HG02678 (cell line): ENCODE results near the gene CYP24A1.

Experiments used
- ATAC-seq: cut with Tn5 transposase; IDR thresholded peaks from one replicate; pipeline ENCODE4 v1.9.1; 2021; ENCODE audit warnings: mild to moderate bottlenecking, moderate library complexity; ENCODE audit not compliant: unreplicated experiment

The CYP24A1 gene

DNA sequence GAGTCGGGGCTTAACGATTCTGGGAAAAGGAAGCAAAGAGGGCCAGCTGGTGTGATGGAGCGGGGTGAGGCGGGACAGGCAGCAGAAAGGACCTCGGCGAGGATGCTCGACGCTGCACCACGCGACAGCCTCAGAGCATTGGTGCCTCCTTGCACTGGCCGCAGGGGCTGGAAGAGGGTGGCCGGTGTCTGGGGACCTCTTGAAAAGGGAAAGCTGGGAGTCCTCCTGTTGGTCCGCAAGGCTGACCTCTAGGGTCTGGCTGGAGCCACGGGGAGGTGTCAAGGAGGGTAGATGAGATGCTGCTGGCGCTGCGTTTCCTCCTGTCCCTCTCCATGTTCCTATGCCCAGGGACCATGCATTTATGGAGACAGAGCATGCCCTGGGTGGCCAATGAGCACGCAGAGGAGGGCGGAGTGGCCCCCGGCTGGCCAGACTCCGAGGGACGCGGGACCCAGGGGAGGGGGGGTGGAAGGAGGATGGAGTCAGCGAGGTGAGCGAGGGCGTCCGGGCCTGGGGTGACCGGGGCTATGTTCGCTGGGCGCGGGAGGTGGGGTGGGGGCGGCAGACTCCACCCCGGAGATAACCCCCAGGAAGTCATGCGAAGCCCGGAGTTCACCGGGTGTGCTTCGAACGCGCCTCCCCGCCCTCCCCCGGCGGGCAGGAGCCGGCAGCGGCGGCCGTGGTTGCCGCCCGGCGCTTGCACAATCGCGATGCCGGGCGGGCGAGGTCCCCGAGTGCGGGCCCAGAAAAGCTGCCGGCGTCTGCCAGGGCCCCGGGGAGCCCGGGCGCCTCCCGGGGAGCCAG, at the start of gene CYP24A1:
Gene CYP24A1 (minus strand): TSS at position 334 of the 804 bp plus-strand sequence. CDS start 407 bp downstream, outside the sequence.
- no peak for ATAC-seq

DNA sequence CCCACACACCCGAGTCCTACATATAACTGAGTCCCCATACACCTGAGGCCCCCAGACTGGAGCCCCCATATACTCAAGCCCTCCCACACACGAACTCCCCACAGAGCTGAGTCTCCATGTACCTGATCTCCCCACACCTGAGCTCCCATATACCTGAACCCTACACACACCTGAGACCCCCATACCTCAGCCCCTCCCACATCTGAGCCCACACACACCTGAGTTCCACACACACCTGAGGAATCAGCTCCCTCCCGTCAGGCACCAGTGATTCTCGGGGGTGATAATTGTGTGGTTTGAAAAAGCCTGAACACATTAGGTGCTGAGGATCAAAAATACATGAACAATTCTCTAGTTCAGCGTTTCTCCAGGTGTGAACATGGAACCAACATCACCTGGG, 49.5 kb upstream of the CYP24A1 start:
- ATAC-seq, result no peak

DNA sequence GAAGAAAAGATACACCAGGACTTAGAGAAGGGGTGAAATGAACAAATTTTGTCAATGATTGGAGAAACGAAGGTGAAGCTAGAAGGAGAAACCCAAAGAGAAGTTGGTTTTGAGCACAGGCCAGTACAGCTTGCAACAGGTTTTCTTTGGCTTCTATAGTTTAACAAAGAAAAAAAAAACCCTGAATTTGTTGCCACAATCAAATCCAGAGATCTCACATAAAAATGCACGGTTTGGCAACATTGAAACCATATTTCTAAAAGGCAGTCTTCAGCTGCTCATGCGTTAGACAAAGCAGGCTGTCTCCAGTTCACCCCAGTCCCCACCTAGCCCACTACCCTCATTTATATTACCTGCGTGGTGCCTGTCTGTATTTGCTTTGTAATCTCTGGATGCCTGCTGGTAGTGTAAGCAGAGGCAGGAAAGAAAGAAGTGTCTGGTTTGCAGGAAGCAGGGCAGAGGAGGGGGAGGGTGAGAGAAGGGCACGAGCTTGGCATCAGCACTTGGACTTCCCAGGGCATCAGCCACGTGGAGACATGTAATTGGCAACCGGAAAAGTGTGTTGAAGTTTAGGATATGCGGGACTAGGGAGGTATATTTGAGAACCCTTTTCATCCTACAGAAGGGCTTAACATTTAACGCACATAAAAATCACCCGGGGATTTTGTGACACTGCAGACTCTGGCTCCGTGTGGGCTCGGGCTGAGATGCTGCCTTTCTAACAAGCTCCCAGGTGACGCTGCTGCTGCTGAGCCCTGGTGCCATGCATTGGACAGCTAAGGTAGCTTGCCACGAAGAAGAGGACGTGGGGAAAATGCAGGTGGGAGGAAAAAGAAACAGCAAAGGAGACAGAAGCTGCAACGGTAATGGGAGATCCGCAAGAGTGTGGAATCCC, 48.5 kb upstream of the CYP24A1 start:
- ATAC-seq, result no peak

GRCh38 chr20:54221353-54221752, 47.6 kb upstream of the CYP24A1 start:
- no peak for ATAC-seq

GRCh38 chr20:54220722-54221121, 46.9 kb upstream of the CYP24A1 start:
- ATAC-seq, result no peak

GRCh38 chr20:54219751-54220426, 46.1 kb upstream of the CYP24A1 start:
- no peak for ATAC-seq

- no peak for ATAC-seq
Observed at GRCh38 chr20:54218470-54218869, 44.7 kb upstream of the CYP24A1 start.

DNA sequence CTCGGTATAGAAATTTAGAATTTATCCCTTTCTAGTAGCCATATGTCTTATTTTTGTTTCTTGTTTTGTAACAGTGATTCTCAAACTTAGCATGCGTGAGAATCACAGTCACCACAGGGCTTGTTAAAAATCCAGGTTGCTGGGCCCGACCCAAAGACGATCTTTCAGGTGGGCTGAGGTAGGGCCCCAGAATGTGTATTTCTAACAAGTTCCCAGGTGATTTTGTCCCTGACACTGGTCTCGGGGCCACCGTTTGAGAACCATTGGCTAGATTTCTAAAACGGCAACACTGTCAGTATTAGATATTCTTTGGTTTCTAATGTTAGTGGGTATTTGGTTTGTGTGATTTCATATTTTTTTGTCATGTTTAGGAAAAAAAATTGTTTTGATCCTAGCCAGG, 44.0 kb upstream of the CYP24A1 start:
- ATAC-seq, result no peak

- no peak for ATAC-seq
Observed at GRCh38 chr20:54215157-54215789, 41.5 kb upstream of the CYP24A1 start.

DNA sequence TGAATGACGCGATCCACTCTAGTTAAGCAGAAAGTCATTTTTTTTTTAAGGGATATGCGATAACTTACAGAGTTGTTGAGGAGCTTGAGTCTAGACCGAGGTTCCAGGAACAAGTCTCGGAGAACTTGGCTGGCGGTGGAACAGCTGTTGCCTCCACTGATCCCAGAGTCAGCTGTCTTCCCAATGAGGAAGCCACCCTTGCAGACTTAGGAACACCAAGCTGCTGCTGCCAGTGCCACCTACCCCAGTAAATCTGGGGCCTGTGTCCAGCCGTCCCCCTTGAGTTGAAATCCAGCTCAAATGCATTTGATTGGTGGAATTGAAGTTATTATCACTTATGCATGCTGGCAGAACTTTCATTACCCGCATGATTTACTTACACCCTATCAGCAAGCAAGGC, 40.8 kb upstream of the CYP24A1 start:
- no peak for ATAC-seq

GRCh38 chr20:54212871-54213270, 39.1 kb upstream of the CYP24A1 start:
- no peak for ATAC-seq

GRCh38 chr20:54212226-54212625, 38.4 kb upstream of the CYP24A1 start:
- no peak for ATAC-seq

DNA sequence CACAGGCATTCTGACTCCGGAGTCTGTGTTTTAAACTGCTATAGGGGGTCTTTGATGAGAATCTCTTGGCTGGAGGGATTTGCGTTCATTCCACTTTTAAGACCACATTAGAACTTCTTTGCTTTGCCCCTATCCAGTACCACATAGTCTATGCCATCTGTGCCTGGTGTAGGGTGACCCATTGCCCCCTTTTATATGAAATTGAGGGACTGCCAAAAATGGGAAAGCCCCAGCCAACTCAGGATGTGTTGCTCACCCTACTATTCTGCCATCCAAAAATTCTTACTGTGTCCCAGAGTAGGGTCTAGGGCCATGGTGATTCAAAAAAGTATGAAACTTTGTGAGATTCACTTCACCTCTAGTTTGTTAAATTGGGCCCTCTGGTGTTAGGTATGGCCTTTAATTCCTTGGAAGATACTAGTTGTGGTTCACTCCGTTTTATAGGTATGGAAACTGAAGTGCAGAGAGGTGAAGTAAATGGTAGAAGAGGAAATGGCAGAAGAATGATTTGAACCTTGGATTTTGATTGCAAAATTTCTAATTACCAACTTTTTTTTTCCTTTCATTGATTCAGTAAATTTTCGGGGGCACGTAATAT, 35.5 kb upstream of the CYP24A1 start:
- ATAC-seq, result no peak

GRCh38 chr20:54208548-54209176, 34.9 kb upstream of the CYP24A1 start:
- ATAC-seq, result peak; percentile 7

DNA sequence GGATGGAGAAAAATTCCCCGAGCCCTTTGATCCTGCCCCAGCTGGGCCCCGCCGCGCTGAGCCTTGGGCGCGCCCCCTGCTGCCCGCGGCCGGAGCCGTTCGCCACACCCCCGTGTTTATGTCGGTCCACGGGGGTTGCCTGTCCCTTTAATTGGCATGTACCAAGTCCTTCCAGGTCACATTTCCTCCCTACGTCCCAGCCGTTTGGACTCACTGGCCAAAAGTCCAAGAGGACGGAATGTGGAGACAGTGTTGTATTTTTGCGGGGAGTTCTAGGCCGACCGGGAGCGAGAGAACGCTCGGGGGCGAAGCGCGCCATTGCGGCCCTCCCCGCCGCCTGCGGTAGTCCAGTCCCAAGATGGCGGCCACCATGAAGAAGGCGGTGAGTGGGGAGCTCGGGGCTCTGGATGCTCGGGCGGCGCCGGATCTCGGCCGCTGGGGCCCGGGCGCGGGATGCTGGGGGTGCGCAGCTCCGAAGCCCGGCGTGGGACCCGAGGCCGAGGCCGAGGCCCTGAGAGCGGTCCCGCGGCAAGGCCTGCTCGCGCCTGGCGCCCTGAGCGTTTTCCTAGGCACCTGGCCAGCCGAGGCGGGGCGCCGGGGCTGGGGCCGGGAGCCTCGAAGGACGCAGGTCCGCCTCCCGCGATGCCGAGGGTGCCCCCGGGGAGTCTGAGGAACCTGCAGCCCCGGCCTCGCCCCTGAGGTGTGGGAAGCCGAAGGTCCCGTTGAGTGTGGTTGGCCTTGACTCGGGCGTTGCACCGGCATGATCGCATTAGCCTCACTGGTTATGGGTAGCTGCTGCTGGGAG, 34.2 kb upstream of the CYP24A1 start, which contains the start of gene PFDN4:
Gene PFDN4 (plus strand): TSS at position 345 of the 805 bp plus-strand sequence. CDS start 14 bp downstream, at position 359.
- ATAC-seq, result peak; percentile 96

GRCh38 chr20:54207053-54207742, 33.4 kb upstream of the CYP24A1 start:
- ATAC-seq, result no peak

DNA sequence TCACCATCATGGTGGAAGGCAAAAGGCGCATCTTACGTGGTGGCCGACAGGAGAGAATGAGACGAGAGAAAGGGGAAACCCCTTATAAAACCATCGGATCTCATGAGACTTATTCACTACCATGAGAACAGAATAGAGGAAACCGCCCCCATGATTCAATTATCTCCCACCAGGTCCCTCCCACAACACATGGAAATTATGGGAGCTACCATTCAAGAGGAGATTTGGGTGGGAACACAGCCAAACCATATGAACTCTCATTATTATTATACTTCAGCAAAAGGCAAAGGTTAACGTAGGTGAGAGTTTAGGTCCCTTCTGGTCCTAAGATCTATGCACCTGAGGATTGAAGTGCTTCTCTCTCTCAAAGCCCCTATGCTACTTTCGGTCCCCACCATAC, 31.7 kb upstream of the CYP24A1 start:
- no peak for ATAC-seq

DNA sequence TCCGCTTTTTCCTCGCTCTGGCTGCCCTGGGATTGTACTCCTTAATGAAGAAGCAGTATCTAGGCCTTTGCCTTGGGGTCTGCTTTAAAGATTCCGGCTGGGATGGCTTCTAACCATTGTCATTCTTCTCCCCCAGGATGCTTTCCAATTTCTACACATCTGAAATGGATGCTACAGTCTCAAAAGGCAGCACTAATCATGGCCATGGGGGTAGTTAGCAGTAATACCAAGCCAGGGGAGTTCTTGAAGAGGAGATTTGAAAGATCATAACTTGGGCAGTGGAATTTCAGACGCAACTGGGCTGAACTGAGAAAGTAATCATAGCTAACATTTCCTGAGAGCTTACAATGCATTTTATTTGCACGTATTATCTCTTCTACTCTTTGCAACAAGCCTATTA, 30.7 kb upstream of the CYP24A1 start:
- no peak for ATAC-seq
